BJ (cell line): ENCODE data around the gene PRR35. TPM values are rescaled to one million over a fixed set of nuclear protein-coding genes. Genes with fewer than 3 reads are reported as not detected.

Source experiments
- CTCF ChIA-PET: fragments of 350-600 bp; formaldehyde crosslinking; extraction: SDS; loops from one replicate; lab custom pipeline; 2021; ENCODE audit warnings: antibody characterized with exemption, inconsistent platforms; lab: Yijun Ruan, JAX
- POLR2A ChIA-PET: fragments of 300-600 bp; sonication (Branson Sonifier 250); formaldehyde crosslinking; extraction: SDS; loops from one replicate; lab custom pipeline; 2021; ENCODE audit warnings: antibody characterized with exemption; lab: Charles Lee
- DNase-seq: peaks from one replicate; pipeline ENCODE4 v3.0.0-alpha.2; 2011; ENCODE audit warnings: low read depth
- H3K27me3 ChIP-seq: 2 replicates; pipeline ENCODE4 v1.6.0; 2011; ENCODE audit warnings: low read length; ENCODE audit not compliant: control insufficient read depth, insufficient read depth
- H3K36me3 ChIP-seq: 2 replicates; pipeline ENCODE4 v1.5.1; 2011; ENCODE audit warnings: low read length; ENCODE audit not compliant: control insufficient read depth, insufficient read depth
- H3K4me3 ChIP-seq: 2 replicates; pipeline ENCODE4 v1.5.1; 2011; ENCODE audit warnings: low read depth, mild to moderate bottlenecking, control low read depth, low read length
- polyA plus RNA-seq: library from polyadenylated mRNA; depleted of rRNA; stranded (reverse); fragments of >200 nt; gene quantifications from 2 replicates; pipeline ENCODE4 v1.2.3, GENCODE V29; 2011
- TF ChIP-seq, protein P1 (sequence below): IDR thresholded peaks from 2 replicates; pipeline ENCODE4 v1.5.1; 2011; ENCODE audit warnings: low read depth, mild to moderate bottlenecking, control low read depth, inconsistent platforms, low read length, moderate library complexity; ENCODE audit not compliant: insufficient read depth

Gene PRR35
- polyA plus RNA-seq, 1 experiment = not detected

DNA sequence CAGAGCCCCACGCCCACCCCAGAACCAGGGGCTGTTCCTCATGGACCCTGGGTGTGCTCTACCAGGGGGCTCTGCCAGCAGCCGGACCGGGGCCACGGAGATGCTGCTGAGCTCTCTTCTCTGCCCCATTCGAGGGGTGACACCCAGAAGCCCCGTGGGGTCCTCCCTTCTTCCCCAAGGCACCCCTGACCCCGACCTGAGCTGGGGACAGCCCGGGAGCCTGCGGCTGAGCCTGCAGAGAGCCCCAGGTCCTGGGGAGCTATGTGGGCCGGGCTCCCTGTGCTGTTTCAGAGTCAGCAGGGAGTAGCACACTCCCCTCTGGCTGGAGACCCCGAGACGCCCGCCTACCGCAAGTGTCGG, 1.2 kb upstream of the PRR35 start:
- DNase-seq = no peak
- CTCF ChIA-PET = interaction anchor here (1.1 kb wide), 1 partner anchor 15 kb away, joined by 3 read pairs; no protein-coding TSS in a partner anchor

DNA sequence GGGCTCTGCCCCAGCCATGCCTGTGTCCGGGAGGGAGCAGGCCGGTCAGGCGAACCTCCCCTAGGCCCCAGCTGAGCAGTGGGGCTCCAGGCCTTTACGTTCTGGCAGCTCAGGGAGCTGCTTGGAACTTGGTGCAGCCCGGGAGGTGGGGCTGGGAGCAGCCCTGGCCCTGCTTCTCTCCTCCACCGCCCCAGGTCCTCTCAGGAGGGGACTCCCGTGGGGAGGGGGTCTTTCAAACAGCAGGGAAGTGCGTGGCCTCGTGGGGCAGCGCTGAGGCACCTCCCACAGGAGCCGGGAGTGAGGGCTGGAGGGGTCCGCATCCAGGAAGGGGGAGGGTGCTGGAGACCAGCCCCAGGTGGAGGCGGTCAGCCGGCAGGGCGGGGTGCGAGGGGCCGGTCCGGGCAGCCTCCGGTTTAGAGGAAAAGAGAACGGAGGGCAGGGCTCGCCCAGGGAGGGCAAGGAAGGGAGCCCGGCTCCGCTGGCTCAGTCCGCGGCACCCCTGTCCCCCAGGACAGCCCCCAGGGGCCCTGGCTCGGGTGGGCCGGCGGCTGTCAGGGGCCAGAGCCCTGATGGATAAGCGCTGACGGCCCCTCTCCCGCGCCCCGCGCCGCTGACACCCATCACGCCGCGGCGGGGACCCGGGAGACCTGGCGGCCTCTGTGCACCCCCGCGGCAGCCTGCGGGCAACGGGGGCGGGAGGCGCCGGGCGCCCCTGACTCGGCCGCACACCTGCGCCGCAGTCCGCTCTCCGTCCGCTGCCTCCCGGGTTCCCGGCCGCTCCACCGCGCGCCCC, 587 bp upstream of the PRR35 start:
- H3K27me3 ChIP-seq = peaks cover 13% of the 10 kb centered on the region
- POLR2A ChIA-PET = no interaction called here
- no peaks in the 10 kb centered on the region; the same call in 1 of the 2 replicates for H3K36me3 ChIP-seq
- no peak for DNase-seq
- TF ChIP-seq, protein P1, sequence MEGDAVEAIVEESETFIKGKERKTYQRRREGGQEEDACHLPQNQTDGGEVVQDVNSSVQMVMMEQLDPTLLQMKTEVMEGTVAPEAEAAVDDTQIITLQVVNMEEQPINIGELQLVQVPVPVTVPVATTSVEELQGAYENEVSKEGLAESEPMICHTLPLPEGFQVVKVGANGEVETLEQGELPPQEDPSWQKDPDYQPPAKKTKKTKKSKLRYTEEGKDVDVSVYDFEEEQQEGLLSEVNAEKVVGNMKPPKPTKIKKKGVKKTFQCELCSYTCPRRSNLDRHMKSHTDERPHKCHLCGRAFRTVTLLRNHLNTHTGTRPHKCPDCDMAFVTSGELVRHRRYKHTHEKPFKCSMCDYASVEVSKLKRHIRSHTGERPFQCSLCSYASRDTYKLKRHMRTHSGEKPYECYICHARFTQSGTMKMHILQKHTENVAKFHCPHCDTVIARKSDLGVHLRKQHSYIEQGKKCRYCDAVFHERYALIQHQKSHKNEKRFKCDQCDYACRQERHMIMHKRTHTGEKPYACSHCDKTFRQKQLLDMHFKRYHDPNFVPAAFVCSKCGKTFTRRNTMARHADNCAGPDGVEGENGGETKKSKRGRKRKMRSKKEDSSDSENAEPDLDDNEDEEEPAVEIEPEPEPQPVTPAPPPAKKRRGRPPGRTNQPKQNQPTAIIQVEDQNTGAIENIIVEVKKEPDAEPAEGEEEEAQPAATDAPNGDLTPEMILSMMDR = no peak
- CTCF ChIA-PET = interaction anchor here (1.1 kb wide), 1 partner anchor 16 kb away, joined by 3 read pairs; no protein-coding TSS in a partner anchor
- no peak overlapping the region for H3K4me3 ChIP-seq

More for the DNA sequence above, 1.2 kb upstream of the PRR35 start:
- POLR2A ChIA-PET = no interaction called here
- peaks cover under 1% of the 10 kb centered on the region; the same call in 1 of the 2 replicates for H3K36me3 ChIP-seq
- H3K4me3 ChIP-seq = no peak overlapping the region
- H3K27me3 ChIP-seq = peaks cover 13% of the 10 kb centered on the region
- TF ChIP-seq, protein P1 = no peak

DNA sequence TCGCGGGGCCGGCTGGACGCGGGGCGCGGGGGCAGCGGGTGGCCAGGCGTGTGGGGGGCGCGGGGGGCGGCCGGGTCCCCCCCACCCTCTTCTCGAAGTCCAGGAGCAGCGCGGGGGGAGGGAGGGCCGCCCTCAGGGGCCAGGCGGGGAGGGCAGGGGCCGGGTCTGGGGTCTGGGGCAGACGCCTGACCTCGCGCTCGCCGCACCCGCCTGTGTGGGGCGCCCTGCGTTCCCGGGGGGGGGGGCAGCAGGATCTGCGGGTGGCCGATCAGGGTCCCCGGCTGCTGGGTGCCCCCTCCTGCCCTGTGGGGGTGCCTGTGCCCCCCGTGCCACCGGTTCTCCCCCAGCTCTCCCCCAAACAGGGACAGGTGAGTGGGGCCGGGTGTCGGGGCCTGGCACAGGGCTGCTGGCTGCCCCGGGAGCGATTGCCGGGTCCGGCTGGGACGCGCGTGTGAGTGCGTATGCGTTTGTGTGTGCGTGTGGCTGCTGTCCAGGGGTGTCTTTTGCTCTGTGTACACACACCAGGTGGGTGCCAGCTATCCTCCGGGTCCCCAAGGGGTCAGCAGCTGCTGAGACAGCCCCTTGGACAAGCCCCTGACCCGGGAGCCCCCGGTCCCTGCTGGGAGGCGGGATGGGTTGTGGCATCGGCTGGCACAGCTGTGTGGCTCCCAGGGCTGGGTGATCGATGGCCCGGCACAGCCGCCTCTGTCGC, 663 bp downstream of the PRR35 start:
- TF ChIP-seq, protein P1 = no peak
- CTCF ChIA-PET = no interaction called here
- Histone ChIP-seq H3K4me3 (no peak overlapping the region), H3K36me3 (no peaks in the 10 kb centered on the region), H3K27me3 (peaks cover 13% of the 10 kb centered on the region)
- POLR2A ChIA-PET = no interaction called here
- no peak for DNase-seq

DNA sequence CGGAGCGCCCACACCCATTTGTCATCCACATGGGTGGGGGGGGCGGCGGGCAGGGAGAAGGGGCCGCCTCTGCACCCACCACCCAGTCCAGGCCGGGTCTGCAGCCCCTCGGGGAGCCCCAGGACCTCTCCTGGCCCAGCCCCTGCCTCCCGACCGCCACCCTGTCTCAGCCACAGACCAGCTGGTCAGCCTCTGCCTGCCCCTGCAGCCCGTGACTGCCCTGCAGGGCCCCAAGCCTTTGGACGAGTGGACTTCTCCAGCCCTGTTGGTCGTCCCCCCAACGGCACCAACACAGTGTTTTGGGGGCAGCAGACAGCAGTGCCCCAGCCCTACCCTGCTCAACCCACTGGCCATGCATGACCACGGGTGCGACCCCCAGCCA, 1.2 kb downstream of the PRR35 start:
- CTCF ChIA-PET = no interaction called here
- TF ChIP-seq, protein P1 = no peak
- Histone ChIP-seq H3K36me3 (no peaks in the 10 kb centered on the region), H3K4me3 (no peak overlapping the region), H3K27me3 (peaks cover 13% of the 10 kb centered on the region)
- DNase-seq = no peak
- POLR2A ChIA-PET = no interaction called here
